Measurements from ENCODE around the gene AKAP8L. TPM values are rescaled to one million over a fixed set of nuclear protein-coding genes. Genes with fewer than 3 reads are reported as not detected.

Gene AKAP8L
- total RNA-seq, 2 experiments from 2014 or later, result 70.6 to 71.6 TPM

DNA sequence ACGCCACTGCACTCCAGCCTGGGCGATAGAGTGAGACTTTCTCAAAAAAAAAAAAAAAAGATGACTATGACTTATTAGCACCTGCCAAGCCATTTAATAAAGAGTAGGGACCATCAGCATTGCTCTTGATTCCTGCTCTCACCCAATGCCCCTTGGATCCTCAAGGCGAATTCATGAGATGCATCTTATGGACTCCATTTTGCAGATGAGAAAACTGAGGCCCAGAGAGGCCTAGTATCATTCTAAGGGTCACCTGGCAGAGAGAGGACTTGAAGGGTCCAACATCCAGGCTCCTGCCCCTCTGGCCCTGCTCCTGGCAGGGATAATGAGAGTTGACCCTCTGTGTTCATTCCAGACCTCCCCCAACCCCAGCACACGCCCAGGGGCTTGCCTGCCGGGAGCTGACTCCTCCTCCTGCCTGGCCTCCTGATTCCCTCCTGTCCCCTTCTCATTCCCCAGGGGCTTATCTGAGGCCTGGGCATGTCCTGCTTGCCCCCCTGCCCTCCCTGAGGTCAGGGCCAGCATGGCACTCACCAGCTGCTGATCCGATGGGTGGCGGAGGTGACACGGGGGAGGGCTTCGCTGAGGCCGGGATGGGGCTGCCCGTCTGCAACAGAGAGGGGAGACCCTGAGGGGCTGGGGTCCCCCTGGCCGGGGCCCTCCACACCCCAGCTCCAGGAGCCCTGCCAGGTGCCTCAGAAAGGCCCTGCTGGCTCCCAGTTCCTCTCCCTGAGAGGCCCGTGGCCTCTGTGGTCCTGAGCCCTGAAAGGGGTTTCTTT is 23.5 kb upstream of the AKAP8L start:
- H3K4me1 Mint-ChIP-seq, result no peaks in the 10 kb centered on the region
- H3K4me3 Mint-ChIP-seq, result no peak overlapping the region
- no peak for DNase-seq
- no peak overlapping the region for H3K27ac Mint-ChIP-seq
- H3K9me3 Mint-ChIP-seq, result no peaks in the 10 kb centered on the region
- H3K36me3 Mint-ChIP-seq, result no peaks in the 10 kb centered on the region
- H3K27me3 Mint-ChIP-seq, result no peaks in the 10 kb centered on the region

DNA sequence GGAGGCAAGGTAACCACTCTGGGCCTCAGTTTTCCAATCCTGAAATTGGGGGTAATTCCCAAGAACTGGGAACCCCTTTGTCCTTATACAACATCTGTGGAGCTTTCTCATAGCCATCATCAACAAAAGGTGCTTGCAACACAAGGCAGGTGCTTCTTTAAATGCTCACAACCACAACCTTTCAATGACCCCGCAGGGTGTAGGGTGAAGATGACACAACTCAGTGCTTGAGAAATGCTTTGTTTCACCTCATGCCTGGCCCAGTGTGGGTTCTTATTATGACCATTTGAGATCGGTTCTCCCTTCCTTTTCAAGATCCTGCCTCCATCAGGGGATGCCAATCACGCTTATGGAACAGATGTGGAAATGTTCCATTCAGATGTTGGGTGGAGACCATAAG is 22.5 kb upstream of the AKAP8L start:
- Mint-ChIP-seq H3K27ac (no peak overlapping the region), H3K9me3 (no peaks in the 10 kb centered on the region), H3K36me3 (no peaks in the 10 kb centered on the region), H3K4me1 (peaks cover 1% of the 10 kb centered on the region), H3K4me3 (no peak overlapping the region), H3K27me3 (no peaks in the 10 kb centered on the region)
- no peak for DNase-seq

- no peaks in the 10 kb centered on the region for H3K27me3 Mint-ChIP-seq
- no peak overlapping the region for H3K27ac Mint-ChIP-seq
- no peaks in the 10 kb centered on the region for H3K9me3 Mint-ChIP-seq
- peaks cover 5% of the 10 kb centered on the region for H3K4me1 Mint-ChIP-seq
- no peak overlapping the region for H3K4me3 Mint-ChIP-seq
- DNase-seq, result no peak
- no peaks in the 10 kb centered on the region for H3K36me3 Mint-ChIP-seq
Measured at GRCh38 chr19:15439821-15440641, 21.2 kb upstream of the AKAP8L start.

- H3K27ac Mint-ChIP-seq, result no peak overlapping the region
- no peaks in the 10 kb centered on the region for H3K9me3 Mint-ChIP-seq
- no peak for DNase-seq
- peaks cover 5% of the 10 kb centered on the region for H3K4me1 Mint-ChIP-seq
- no peak overlapping the region for H3K4me3 Mint-ChIP-seq
- no peaks in the 10 kb centered on the region for H3K27me3 Mint-ChIP-seq
- H3K36me3 Mint-ChIP-seq, result no peaks in the 10 kb centered on the region
Measured at GRCh38 chr19:15439078-15439799, 20.5 kb upstream of the AKAP8L start.

- no peak for DNase-seq
- Mint-ChIP-seq H3K36me3 (no peaks in the 10 kb centered on the region), H3K4me3 (no peak overlapping the region), H3K27me3 (no peaks in the 10 kb centered on the region), H3K27ac (no peak overlapping the region), H3K9me3 (no peaks in the 10 kb centered on the region), H3K4me1 (peaks cover 5% of the 10 kb centered on the region)
Measured at GRCh38 chr19:15438577-15438976, 19.8 kb upstream of the AKAP8L start.

DNA sequence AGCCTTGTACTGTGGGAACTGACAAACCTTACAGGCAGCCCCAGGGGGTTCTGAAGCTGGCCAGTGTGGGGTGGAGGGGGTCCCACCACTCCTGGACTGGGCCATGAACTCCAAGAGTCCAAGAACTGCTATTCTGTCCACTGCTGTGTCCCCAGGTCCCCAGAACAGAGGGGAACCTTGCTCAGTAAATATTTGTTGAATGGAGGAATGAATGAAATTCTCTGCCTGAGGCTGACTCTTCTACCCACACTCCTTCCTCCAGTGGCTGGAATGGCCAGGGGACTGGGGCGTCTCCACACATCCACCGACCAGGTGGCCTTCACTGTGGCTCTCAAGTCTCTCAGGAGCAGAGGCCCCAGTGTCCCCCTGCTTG is 19.3 kb upstream of the AKAP8L start:
- Mint-ChIP-seq H3K27ac (no peak overlapping the region), H3K36me3 (no peaks in the 10 kb centered on the region), H3K4me3 (no peak overlapping the region), H3K27me3 (no peaks in the 10 kb centered on the region), H3K9me3 (no peaks in the 10 kb centered on the region), H3K4me1 (peaks cover 9% of the 10 kb centered on the region)
- no peak for DNase-seq

- DNase-seq, result no peak
- Mint-ChIP-seq H3K27ac (no peak overlapping the region), H3K9me3 (no peaks in the 10 kb centered on the region)
Measured at GRCh38 chr19:15437355-15438123, 18.8 kb upstream of the AKAP8L start.

DNA sequence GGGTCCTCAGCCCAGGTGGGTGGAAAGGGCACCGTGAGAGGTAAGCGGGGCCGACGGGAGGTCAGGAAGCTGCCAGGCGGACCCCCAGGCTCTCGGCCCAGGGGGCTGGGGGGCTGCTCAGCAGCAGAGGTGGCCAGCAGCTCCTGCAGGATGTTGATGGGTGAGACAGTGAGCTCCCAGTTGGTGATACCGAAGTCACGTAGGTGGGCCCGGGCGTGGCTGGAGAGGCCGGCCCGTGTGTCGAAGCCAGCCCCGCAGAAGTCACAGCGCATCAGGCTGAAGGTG is 18.0 kb upstream of the AKAP8L start:
- no peak for DNase-seq
- H3K4me1 Mint-ChIP-seq, result peaks cover 12% of the 10 kb centered on the region
- no peaks in the 10 kb centered on the region for H3K9me3 Mint-ChIP-seq
- H3K27ac Mint-ChIP-seq, result no peak overlapping the region
- H3K36me3 Mint-ChIP-seq, result peaks cover 3% of the 10 kb centered on the region
- no peaks in the 10 kb centered on the region for H3K27me3 Mint-ChIP-seq
- H3K4me3 Mint-ChIP-seq, result no peak overlapping the region

More at GRCh38 chr19:15437355-15438123, 18.8 kb upstream of the AKAP8L start:
- Mint-ChIP-seq H3K36me3 (no peaks in the 10 kb centered on the region), H3K4me3 (no peak overlapping the region), H3K4me1 (peaks cover 11% of the 10 kb centered on the region), H3K27me3 (no peaks in the 10 kb centered on the region)

- H3K27me3 Mint-ChIP-seq, result no peaks in the 10 kb centered on the region
- H3K36me3 Mint-ChIP-seq, result peaks cover 7% of the 10 kb centered on the region
- no peak overlapping the region for H3K4me3 Mint-ChIP-seq
- DNase-seq, result no peak
- no peak overlapping the region for H3K27ac Mint-ChIP-seq
- no peaks in the 10 kb centered on the region for H3K9me3 Mint-ChIP-seq
- H3K4me1 Mint-ChIP-seq, result peaks cover 18% of the 10 kb centered on the region
Measured at GRCh38 chr19:15436012-15436825, 17.4 kb upstream of the AKAP8L start.

DNA sequence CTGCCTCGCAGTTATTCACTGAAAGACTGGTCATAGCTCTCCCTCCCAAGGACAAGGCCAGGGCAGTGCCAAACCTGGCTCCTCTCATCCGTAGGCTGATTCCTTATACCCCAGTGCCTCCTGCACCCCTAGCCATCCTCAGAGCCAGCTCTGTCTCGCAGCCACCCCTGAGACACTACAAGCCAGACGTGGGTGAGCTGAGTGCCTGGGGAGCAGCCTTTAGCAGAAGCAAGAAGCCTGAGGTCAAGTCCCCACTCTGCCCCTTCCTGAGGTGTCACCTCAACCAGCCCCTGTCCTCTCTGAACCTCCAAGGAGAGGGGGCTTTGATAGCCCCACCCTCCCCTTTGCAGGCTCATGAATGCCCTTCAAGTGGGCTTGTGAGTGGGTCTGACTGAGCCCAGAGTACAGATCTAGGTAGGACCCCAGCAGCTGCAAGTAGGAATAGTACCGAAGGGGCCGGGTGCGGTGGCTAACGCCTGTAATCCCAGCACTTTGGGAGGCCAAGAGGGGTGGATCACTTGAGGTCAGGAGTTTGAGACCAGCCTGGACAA is 14.8 kb upstream of the AKAP8L start:
- DNase-seq, result no peak
- Mint-ChIP-seq H3K27me3 (no peaks in the 10 kb centered on the region), H3K9me3 (no peaks in the 10 kb centered on the region), H3K36me3 (peaks cover 8% of the 10 kb centered on the region), H3K4me3 (peak overlapping the region; percentile 89), H3K27ac (peak overlapping the region; percentile 88), H3K4me1 (peaks cover 28% of the 10 kb centered on the region)

GRCh38 chr19:15432629-15433518 is 14.1 kb upstream of the AKAP8L start:
- peak overlapping the region; percentile 88 for H3K27ac Mint-ChIP-seq
- no peaks in the 10 kb centered on the region for H3K27me3 Mint-ChIP-seq
- peaks cover 8% of the 10 kb centered on the region for H3K36me3 Mint-ChIP-seq
- H3K4me1 Mint-ChIP-seq, result peaks cover 28% of the 10 kb centered on the region
- peak overlapping the region; percentile 89 for H3K4me3 Mint-ChIP-seq
- DNase-seq, result peak; percentile 98
- H3K9me3 Mint-ChIP-seq, result no peaks in the 10 kb centered on the region

- Mint-ChIP-seq H3K27me3 (no peaks in the 10 kb centered on the region), H3K4me3 (peak overlapping the region; percentile 99), H3K27ac (peak overlapping the region; percentile 93), H3K4me1 (peaks cover 28% of the 10 kb centered on the region), H3K36me3 (peaks cover 14% of the 10 kb centered on the region), H3K9me3 (no peaks in the 10 kb centered on the region)
- peak; percentile 44 for DNase-seq
Measured at GRCh38 chr19:15432018-15432494, 13.3 kb upstream of the AKAP8L start.

GRCh38 chr19:15431396-15432017 is 12.7 kb upstream of the AKAP8L start:
- peak overlapping the region; percentile 99 for H3K4me3 Mint-ChIP-seq
- peaks cover 28% of the 10 kb centered on the region for H3K4me1 Mint-ChIP-seq
- no peak for DNase-seq
- peak overlapping the region; percentile 93 for H3K27ac Mint-ChIP-seq
- H3K27me3 Mint-ChIP-seq, result no peaks in the 10 kb centered on the region
- peaks cover 18% of the 10 kb centered on the region for H3K36me3 Mint-ChIP-seq
- H3K9me3 Mint-ChIP-seq, result no peaks in the 10 kb centered on the region

Measured in activated naive CD8-positive, alpha-beta T cell treated with anti-CD3 and anti-CD28 coated beads for 36 hours (primary cell).